Subcutaneous adipose tissue (tissue), 4 donors: ENCODE results near the gene TROAP. TPM values are rescaled to one million over a fixed set of nuclear protein-coding genes. Genes with fewer than 3 reads are reported as not detected.

ENCODE experiments used
- total RNA-seq, 4 donors: library from RNA; depleted of rRNA; stranded (reverse); fragments of >200 nt; gene quantifications; one replicate each; pipeline ENCODE4 v1.1.0, GENCODE V29; 2016
- TF ChIP-seq, protein P1 (sequence below): fragments of 450-650 bp; IDR thresholded peaks from one replicate; pipeline ENCODE4 v1.5.1; 2016; ENCODE audit warnings: low read depth, mild to moderate bottlenecking, control low read depth, antibody characterized with exemption, moderate library complexity

Gene TROAP
- total RNA-seq, 4 donors from 2014 or later: 0.16 to 2.0 (median 0.88) TPM; not detected in 1

DNA sequence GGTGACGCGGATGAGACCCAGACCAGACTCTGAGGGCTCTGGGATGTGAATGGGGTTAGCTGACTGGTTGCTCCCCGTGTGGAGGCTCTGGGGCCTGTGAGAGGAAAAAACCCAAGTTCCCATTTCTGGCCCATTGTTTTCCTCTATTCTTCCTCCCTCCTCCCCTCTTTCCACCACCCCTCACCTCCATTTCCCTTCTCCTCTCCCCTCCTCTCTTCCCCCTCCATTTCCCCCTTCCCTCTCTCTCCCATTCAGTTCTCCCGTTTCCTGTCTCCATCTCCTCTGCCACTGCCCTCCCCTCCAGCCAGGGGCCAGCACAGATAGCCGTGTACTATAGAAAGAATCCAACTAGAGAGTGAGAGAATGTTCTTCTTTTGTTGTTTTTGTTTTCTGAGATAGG is 40.8 kb upstream of the TROAP start:
- TF ChIP-seq, protein P1, sequence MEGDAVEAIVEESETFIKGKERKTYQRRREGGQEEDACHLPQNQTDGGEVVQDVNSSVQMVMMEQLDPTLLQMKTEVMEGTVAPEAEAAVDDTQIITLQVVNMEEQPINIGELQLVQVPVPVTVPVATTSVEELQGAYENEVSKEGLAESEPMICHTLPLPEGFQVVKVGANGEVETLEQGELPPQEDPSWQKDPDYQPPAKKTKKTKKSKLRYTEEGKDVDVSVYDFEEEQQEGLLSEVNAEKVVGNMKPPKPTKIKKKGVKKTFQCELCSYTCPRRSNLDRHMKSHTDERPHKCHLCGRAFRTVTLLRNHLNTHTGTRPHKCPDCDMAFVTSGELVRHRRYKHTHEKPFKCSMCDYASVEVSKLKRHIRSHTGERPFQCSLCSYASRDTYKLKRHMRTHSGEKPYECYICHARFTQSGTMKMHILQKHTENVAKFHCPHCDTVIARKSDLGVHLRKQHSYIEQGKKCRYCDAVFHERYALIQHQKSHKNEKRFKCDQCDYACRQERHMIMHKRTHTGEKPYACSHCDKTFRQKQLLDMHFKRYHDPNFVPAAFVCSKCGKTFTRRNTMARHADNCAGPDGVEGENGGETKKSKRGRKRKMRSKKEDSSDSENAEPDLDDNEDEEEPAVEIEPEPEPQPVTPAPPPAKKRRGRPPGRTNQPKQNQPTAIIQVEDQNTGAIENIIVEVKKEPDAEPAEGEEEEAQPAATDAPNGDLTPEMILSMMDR: no peak

DNA sequence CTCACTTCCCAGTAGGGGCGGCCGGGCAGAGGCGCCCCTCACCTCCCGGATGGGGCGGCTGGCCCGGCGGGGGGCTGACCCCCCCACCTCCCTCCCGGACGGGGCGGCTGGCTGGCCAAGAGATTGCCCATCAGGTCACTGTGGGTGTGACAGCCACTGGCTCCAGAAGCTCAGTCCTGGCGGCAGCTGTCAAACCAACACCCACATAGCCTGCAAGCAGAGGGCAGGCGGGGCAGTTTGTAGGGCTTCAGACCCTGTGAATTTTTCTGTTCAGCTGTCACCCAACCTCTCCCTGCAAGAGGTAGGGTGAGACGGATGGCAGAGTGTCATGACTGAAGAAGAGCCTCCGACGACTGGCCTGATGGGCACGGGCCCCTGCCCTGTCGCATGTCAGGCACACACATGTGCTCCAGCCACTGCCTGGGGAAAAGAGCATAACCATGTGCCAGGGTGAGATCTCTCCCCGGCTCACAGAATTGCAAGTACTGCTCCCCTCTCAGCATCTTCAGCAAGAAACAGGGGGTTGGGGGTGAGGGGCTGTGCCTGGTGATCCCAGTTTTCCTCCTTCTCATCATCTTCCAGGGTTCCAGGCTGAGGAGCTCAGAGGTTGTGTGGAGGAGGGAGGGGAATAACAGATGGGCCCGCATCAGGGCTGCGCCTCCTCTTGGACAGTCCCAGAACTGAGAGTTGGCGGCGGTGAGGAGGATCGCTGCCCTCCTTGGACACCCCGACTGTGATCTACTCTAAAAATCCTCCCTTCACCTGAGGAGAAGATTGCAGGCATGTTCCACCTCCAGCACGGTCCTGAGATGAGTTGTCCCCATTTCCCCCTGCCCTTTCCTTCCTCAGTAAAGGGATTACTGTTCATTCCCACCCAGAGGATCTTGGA is 39.3 kb upstream of the TROAP start:
- TF ChIP-seq, protein P1: no peak

DNA sequence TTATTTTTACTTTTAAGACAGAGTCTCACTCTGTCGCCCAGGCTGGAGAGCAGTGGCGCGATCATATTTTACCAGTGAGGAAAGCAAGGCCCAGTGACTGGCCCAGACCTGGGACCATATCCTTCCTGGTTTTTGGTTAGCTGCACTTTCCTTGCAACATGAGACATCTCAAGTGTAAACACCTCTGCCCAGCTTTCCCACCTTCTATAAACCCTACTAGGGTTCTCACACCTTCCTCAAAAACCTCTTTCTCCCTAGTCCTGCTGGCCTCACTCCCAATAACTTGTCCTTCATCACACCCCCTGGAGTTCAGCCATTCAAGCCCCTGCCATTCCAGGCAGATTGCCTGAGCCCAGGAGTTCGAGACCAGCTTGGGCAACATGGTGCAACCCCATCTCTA is 38.4 kb upstream of the TROAP start:
- TF ChIP-seq, protein P1: no peak

DNA sequence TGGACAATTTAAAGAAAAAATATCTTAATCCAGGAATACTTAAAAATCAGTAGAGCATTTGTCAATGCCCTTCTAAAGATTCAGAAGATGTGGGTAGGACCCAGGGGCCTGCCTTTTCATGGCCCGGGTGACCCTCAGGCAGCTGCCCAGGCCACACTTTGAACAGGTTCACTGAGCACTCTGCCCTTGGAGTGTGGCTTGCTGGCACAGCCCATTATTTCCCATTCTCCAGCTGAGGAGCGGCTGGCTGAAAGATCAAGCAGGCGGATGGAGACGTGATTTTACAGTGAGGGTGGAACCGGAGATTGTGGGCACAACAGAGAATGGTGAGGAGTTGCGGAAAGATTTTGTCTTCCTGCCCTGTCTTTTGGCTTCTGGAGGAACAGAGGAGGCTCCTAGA is 35.2 kb upstream of the TROAP start:
- TF ChIP-seq, protein P1: no peak

DNA sequence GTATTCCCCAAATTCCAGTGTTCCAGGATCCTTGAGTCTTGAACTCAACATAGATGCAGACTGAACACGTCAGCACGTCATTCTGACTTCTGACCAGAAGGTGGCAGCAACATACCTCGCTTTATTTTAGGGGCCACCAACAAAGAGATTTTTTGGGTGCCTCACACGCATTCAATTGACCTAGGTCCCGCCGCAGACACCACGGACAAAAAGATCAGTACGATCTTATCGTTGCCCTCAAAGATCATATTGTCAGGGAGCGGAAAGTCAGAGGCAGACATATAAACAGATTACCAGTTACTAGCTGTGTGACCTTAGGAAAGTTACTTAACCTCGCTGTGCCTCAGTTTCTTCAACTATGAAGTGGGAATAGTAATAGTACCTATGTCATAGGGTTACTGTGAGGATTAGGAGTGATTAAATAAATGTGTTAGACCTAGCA is 34.6 kb upstream of the TROAP start:
- TF ChIP-seq, protein P1: no peak

DNA sequence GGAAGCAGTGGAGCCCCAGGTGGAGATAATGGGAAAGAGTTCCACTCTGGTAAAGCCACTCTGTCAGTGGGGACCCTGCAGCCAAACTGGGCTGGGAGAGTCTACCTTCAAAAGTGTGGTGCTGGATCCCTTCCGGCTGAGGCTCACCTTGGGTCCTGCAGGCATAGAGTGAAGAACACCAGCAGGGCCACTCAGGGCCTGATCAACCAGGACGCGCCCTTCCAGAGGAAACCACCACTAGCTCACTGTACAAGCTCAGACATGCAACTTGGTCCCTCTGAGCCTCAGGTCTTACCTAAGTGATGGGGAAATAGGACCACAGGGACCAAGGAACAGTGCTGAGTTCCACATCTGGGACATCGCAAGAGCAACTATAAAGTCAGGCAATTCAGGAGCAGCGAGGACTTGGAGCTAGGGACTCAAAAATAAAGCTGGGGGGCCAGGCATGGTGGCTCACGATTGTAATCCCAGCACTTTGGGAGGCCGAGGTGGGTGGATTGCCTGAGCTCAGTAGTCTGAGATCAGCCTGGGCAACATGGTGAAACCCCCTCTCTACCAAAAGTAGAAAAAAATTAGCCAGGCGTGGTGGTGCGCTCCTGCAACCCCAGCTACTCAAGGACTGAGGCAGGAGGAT is 34.0 kb upstream of the TROAP start:
- TF ChIP-seq, protein P1: no peak

DNA sequence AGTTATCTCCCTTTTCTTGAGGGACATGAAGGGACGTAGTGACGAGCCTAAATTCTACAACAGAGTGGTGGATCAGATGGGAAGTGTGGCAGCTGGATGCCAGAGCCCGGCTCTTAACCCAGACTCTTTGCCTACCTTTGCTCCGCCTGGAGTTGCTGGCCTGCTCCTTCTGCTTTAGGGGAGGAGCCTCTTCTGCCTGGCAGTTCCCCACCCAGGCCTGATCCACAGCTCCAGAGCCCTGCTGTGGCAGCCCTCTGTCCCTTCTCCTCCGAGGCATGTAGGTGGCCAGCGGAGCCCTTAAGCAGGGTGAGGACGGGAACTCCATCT is 30.4 kb upstream of the TROAP start:
- TF ChIP-seq, protein P1: no peak
